ENCODE measurements around the gene PTPRO.

PTPRO gene

GRCh38 chr12:15526033-15526432 is 203.7 kb downstream of the PTPRO start:
- DNase-seq (ENCODE audit: low read depth): no peak

- DNase-seq (ENCODE audit: low read depth): no peak
Observed at GRCh38 chr12:15527201-15528080, 205.1 kb downstream of the PTPRO start.

GRCh38 chr12:15528666-15529065 is 206.4 kb downstream of the PTPRO start:
- DNase-seq (ENCODE audit: low read depth): no peak

GRCh38 chr12:15530361-15530760 is 208.1 kb downstream of the PTPRO start:
- no peak for DNase-seq (ENCODE audit: low read depth)

GRCh38 chr12:15532364-15532977 is 210.2 kb downstream of the PTPRO start:
- no peak for DNase-seq (ENCODE audit: low read depth)

GRCh38 chr12:15534322-15534721 is 212.0 kb downstream of the PTPRO start:
- no peak for DNase-seq (ENCODE audit: low read depth)

GRCh38 chr12:15534874-15535273 is 212.6 kb downstream of the PTPRO start:
- DNase-seq (ENCODE audit: low read depth): no peak

GRCh38 chr12:15535352-15535781 is 213.1 kb downstream of the PTPRO start:
- no peak for DNase-seq (ENCODE audit: low read depth)

GRCh38 chr12:15536446-15536845 is 214.1 kb downstream of the PTPRO start:
- no peak for DNase-seq (ENCODE audit: low read depth)

- no peak for DNase-seq (ENCODE audit: low read depth)
Observed at GRCh38 chr12:15538881-15539280, 216.6 kb downstream of the PTPRO start.

GRCh38 chr12:15540005-15540404 is 217.7 kb downstream of the PTPRO start:
- no peak for DNase-seq (ENCODE audit: low read depth)

- no peak for DNase-seq (ENCODE audit: low read depth)
Observed at GRCh38 chr12:15540469-15540872, 218.2 kb downstream of the PTPRO start.

GRCh38 chr12:15541996-15542631 is 219.8 kb downstream of the PTPRO start:
- no peak for DNase-seq (ENCODE audit: low read depth)

- no peak for DNase-seq (ENCODE audit: low read depth)
Observed at GRCh38 chr12:15543347-15543746, 221.0 kb downstream of the PTPRO start.

- DNase-seq (ENCODE audit: low read depth): no peak
Observed at GRCh38 chr12:15544589-15544988, 222.3 kb downstream of the PTPRO start.

GRCh38 chr12:15545334-15545733 is 223.0 kb downstream of the PTPRO start:
- DNase-seq (ENCODE audit: low read depth): no peak

GRCh38 chr12:15546102-15546701 is 223.9 kb downstream of the PTPRO start:
- DNase-seq (ENCODE audit: low read depth): no peak

GRCh38 chr12:15547063-15547462 is 224.8 kb downstream of the PTPRO start:
- no peak for DNase-seq (ENCODE audit: low read depth)

- no peak for DNase-seq (ENCODE audit: low read depth)
Observed at GRCh38 chr12:15547691-15548090, 225.4 kb downstream of the PTPRO start.

GRCh38 chr12:15550793-15551192 is 228.5 kb downstream of the PTPRO start:
- no peak for DNase-seq (ENCODE audit: low read depth)

- no peak for DNase-seq (ENCODE audit: low read depth)
Observed at GRCh38 chr12:15555446-15555845, 233.1 kb downstream of the PTPRO start.

- no peak for DNase-seq (ENCODE audit: low read depth)
Observed at GRCh38 chr12:15556411-15557102, 234.2 kb downstream of the PTPRO start.
